Measurements from ENCODE around the gene TMEM220. TPM values are rescaled to one million over a fixed set of nuclear protein-coding genes. Genes with fewer than 3 reads are reported as not detected.
"Not testable (repeated sequence)": the region's sequence is repeated elsewhere in the genome, so short reads cannot be mapped to it uniquely, and the experiment has no call there.

The TMEM220 gene
- total RNA-seq, 2 experiments from 2014 or later = 0.79 to 0.94 TPM

GRCh38 chr17:10737736-10738135 lies 7.9 kb upstream of the TMEM220 start:
- Mint-ChIP-seq H3K27ac (no peak overlapping the region), H3K9me3 (no peaks in the 10 kb centered on the region), H3K27me3 (ENCODE audit: low read depth) (no peaks in the 10 kb centered on the region), H3K4me1 (ENCODE audit: low read depth) (peaks cover 20% of the 10 kb centered on the region), H3K36me3 (ENCODE audit: low read depth) (no peaks in the 10 kb centered on the region), H3K4me3 (no peak overlapping the region)
- DNase-seq = no peak
- intact Hi-C loops (cut with micrococcal nuclease) = loop anchor here (1.0 to 10.0 kb wide), 2 partner anchors 108 to 1257 kb away; partner anchors contain the start of gene ZNF18
- CTCF ChIA-PET = interaction anchor here (0.6 to 2.8 kb wide), 15 partner anchors 10 to 1436 kb away, joined by 3 to 34 read pairs (median 4); no protein-coding TSS in a partner anchor

- intact Hi-C loops (cut with micrococcal nuclease) = loop anchor here (1.0 to 10.0 kb wide), 2 partner anchors 108 to 1258 kb away; partner anchors contain the start of gene ZNF18
- Mint-ChIP-seq H3K9me3 (no peaks in the 10 kb centered on the region), H3K4me3 (no peak overlapping the region), H3K36me3 (ENCODE audit: low read depth) (no peaks in the 10 kb centered on the region), H3K4me1 (ENCODE audit: low read depth) (peaks cover 20% of the 10 kb centered on the region), H3K27me3 (ENCODE audit: low read depth) (no peaks in the 10 kb centered on the region), H3K27ac (no peak overlapping the region)
- DNase-seq = peak; percentile 58
- CTCF ChIA-PET = interaction anchor here (0.6 to 2.8 kb wide), 24 partner anchors 10 to 1437 kb away, joined by 3 to 34 read pairs (median 3); no protein-coding TSS in a partner anchor
Observed at GRCh38 chr17:10737168-10737622, 7.4 kb upstream of the TMEM220 start.

- CTCF ChIA-PET = interaction anchor here (1.1 to 2.1 kb wide), 2 partner anchors 10 to 89 kb away, joined by 3 to 7 read pairs; no protein-coding TSS in a partner anchor
- DNase-seq = no peak
- peaks cover 22% of the 10 kb centered on the region for H3K4me1 Mint-ChIP-seq (ENCODE audit: low read depth)
Observed at GRCh38 chr17:10735821-10736220, 6.0 kb upstream of the TMEM220 start.

GRCh38 chr17:10735251-10735650 lies 5.4 kb upstream of the TMEM220 start:
- CTCF ChIA-PET = interaction anchor here (0.6 to 1.1 kb wide), 2 partner anchors 10 to 109 kb away, joined by 3 read pairs; no protein-coding TSS in a partner anchor
- Mint-ChIP-seq H3K36me3 (ENCODE audit: low read depth) (no peaks in the 10 kb centered on the region), H3K4me3 (no peak overlapping the region), H3K27ac (no peak overlapping the region), H3K9me3 (no peaks in the 10 kb centered on the region), H3K4me1 (ENCODE audit: low read depth) (peaks cover 25% of the 10 kb centered on the region), H3K27me3 (ENCODE audit: low read depth) (no peaks in the 10 kb centered on the region)
- no peak for DNase-seq
- intact Hi-C loops (cut with micrococcal nuclease) = loop anchor here (10.0 kb wide), 1 partner anchor 1260 kb away; the partner anchor contains the start of gene ZNF18

More at GRCh38 chr17:10735821-10736220, 6.0 kb upstream of the TMEM220 start:
- H3K4me3 Mint-ChIP-seq = no peak overlapping the region
- H3K9me3 Mint-ChIP-seq = no peaks in the 10 kb centered on the region
- H3K27ac Mint-ChIP-seq = no peak overlapping the region
- H3K27me3 Mint-ChIP-seq (ENCODE audit: low read depth) = no peaks in the 10 kb centered on the region
- H3K36me3 Mint-ChIP-seq (ENCODE audit: low read depth) = no peaks in the 10 kb centered on the region
- intact Hi-C loops (cut with micrococcal nuclease) = loop anchor here (10.0 kb wide), 1 partner anchor 1259 kb away; the partner anchor contains the start of gene ZNF18

- no peaks in the 10 kb centered on the region for H3K9me3 Mint-ChIP-seq
- no peak overlapping the region for H3K4me3 Mint-ChIP-seq
- no peak for DNase-seq
- H3K4me1 Mint-ChIP-seq (ENCODE audit: low read depth) = peaks cover 25% of the 10 kb centered on the region
- no peak overlapping the region for H3K27ac Mint-ChIP-seq
- no peaks in the 10 kb centered on the region for H3K36me3 Mint-ChIP-seq (ENCODE audit: low read depth)
- no peaks in the 10 kb centered on the region for H3K27me3 Mint-ChIP-seq (ENCODE audit: low read depth)
- CTCF ChIA-PET = interaction anchor here (1.2 kb wide), 1 partner anchor 87 kb away, joined by 3 read pairs; no protein-coding TSS in a partner anchor
- intact Hi-C loops (cut with micrococcal nuclease) = loop anchor here (10.0 kb wide), 1 partner anchor 1261 kb away; the partner anchor contains the start of gene ZNF18
Observed at GRCh38 chr17:10733666-10734065, 3.8 kb upstream of the TMEM220 start.

- H3K9me3 Mint-ChIP-seq; H3K27ac Mint-ChIP-seq; DNase-seq; H3K36me3 Mint-ChIP-seq (ENCODE audit: low read depth); H3K4me3 Mint-ChIP-seq; H3K27me3 Mint-ChIP-seq (ENCODE audit: low read depth); CTCF ChIA-PET: not testable (repeated sequence)
- intact Hi-C loops (cut with micrococcal nuclease) = loop anchor here (10.0 kb wide), 1 partner anchor 1263 kb away; the partner anchor contains the start of gene ZNF18
- peaks cover 21% of the 10 kb centered on the region for H3K4me1 Mint-ChIP-seq (ENCODE audit: low read depth)
Observed at GRCh38 chr17:10732121-10732520, 2.3 kb upstream of the TMEM220 start.

- intact Hi-C loops (cut with micrococcal nuclease) = loop anchor here (10.0 kb wide), 1 partner anchor 1263 kb away; the partner anchor contains the start of gene ZNF18
- peak overlapping the region; percentile 51 for H3K4me3 Mint-ChIP-seq
- no peaks in the 10 kb centered on the region for H3K9me3 Mint-ChIP-seq
- no peak overlapping the region for H3K27ac Mint-ChIP-seq
- no peaks in the 10 kb centered on the region for H3K27me3 Mint-ChIP-seq (ENCODE audit: low read depth)
- DNase-seq = no peak
- CTCF ChIA-PET = interaction anchor here (1.6 kb wide), 1 partner anchor 48 kb away, joined by 3 read pairs; no protein-coding TSS in a partner anchor
- H3K4me1 Mint-ChIP-seq (ENCODE audit: low read depth) = peaks cover 20% of the 10 kb centered on the region
- no peaks in the 10 kb centered on the region for H3K36me3 Mint-ChIP-seq (ENCODE audit: low read depth)
Observed at GRCh38 chr17:10731408-10731879, 1.6 kb upstream of the TMEM220 start.

GRCh38 chr17:10730247-10730646 lies 424 bp upstream of the TMEM220 start:
- not testable (repeated sequence) for H3K9me3 Mint-ChIP-seq; H3K36me3 Mint-ChIP-seq (ENCODE audit: low read depth); H3K27me3 Mint-ChIP-seq (ENCODE audit: low read depth)
- peak overlapping the region; percentile 84 for H3K4me3 Mint-ChIP-seq
- H3K27ac Mint-ChIP-seq = peak overlapping the region; percentile 38
- intact Hi-C loops (cut with micrococcal nuclease) = loop anchor here (10.0 kb wide), 1 partner anchor 1265 kb away; the partner anchor contains the start of gene ZNF18
- peak; percentile 43 for DNase-seq
- CTCF ChIA-PET = interaction anchor here (1.6 kb wide), 1 partner anchor 46 kb away, joined by 3 read pairs; no protein-coding TSS in a partner anchor
- peaks cover 19% of the 10 kb centered on the region for H3K4me1 Mint-ChIP-seq (ENCODE audit: low read depth)

GRCh38 chr17:10728331-10728892 lies 1.4 kb downstream of the TMEM220 start:
- Mint-ChIP-seq H3K4me1 (ENCODE audit: low read depth) (peaks cover 19% of the 10 kb centered on the region), H3K4me3 (no peak overlapping the region), H3K9me3 (no peaks in the 10 kb centered on the region), H3K27ac (no peak overlapping the region), H3K36me3 (ENCODE audit: low read depth) (no peaks in the 10 kb centered on the region), H3K27me3 (ENCODE audit: low read depth) (no peaks in the 10 kb centered on the region)
- CTCF ChIA-PET = interaction anchor here (2.1 kb wide), 1 partner anchor 9 kb away, joined by 9 read pairs; no protein-coding TSS in a partner anchor
- no peak for DNase-seq
- intact Hi-C loops (cut with micrococcal nuclease) = no loop called here

GRCh38 chr17:10727192-10727591 lies 2.6 kb downstream of the TMEM220 start:
- Mint-ChIP-seq H3K27ac (no peak overlapping the region), H3K4me3 (no peak overlapping the region), H3K36me3 (ENCODE audit: low read depth) (peaks cover 2% of the 10 kb centered on the region), H3K9me3 (no peaks in the 10 kb centered on the region), H3K4me1 (ENCODE audit: low read depth) (peaks cover 19% of the 10 kb centered on the region), H3K27me3 (ENCODE audit: low read depth) (no peaks in the 10 kb centered on the region)
- intact Hi-C loops (cut with micrococcal nuclease) = no loop called here
- CTCF ChIA-PET = interaction anchor here (2.1 kb wide), 1 partner anchor 10 kb away, joined by 9 read pairs; no protein-coding TSS in a partner anchor
- no peak for DNase-seq

GRCh38 chr17:10726196-10726595 lies 3.6 kb downstream of the TMEM220 start:
- peaks cover 19% of the 10 kb centered on the region for H3K4me1 Mint-ChIP-seq (ENCODE audit: low read depth)

GRCh38 chr17:10725262-10725661 lies 4.6 kb downstream of the TMEM220 start:
- intact Hi-C loops (cut with micrococcal nuclease) = no loop called here
- peaks cover 2% of the 10 kb centered on the region for H3K36me3 Mint-ChIP-seq (ENCODE audit: low read depth)

More at GRCh38 chr17:10726196-10726595, 3.6 kb downstream of the TMEM220 start:
- H3K9me3 Mint-ChIP-seq = no peaks in the 10 kb centered on the region
- H3K36me3 Mint-ChIP-seq (ENCODE audit: low read depth) = peaks cover 2% of the 10 kb centered on the region
- CTCF ChIA-PET = interaction anchor here (0.9 to 2.1 kb wide), 2 partner anchors 9 to 11 kb away, joined by 3 to 9 read pairs; no protein-coding TSS in a partner anchor
- H3K27me3 Mint-ChIP-seq (ENCODE audit: low read depth) = no peaks in the 10 kb centered on the region
- DNase-seq = no peak
- intact Hi-C loops (cut with micrococcal nuclease) = no loop called here
- no peak overlapping the region for H3K4me3 Mint-ChIP-seq
- H3K27ac Mint-ChIP-seq = no peak overlapping the region

More at GRCh38 chr17:10725262-10725661, 4.6 kb downstream of the TMEM220 start:
- no peak for DNase-seq
- CTCF ChIA-PET = interaction anchor here (0.9 kb wide), 1 partner anchor 10 kb away, joined by 3 read pairs; no protein-coding TSS in a partner anchor
- no peaks in the 10 kb centered on the region for H3K27me3 Mint-ChIP-seq (ENCODE audit: low read depth)
- H3K27ac Mint-ChIP-seq = no peak overlapping the region
- no peak overlapping the region for H3K4me3 Mint-ChIP-seq
- peaks cover 14% of the 10 kb centered on the region for H3K4me1 Mint-ChIP-seq (ENCODE audit: low read depth)
- no peaks in the 10 kb centered on the region for H3K9me3 Mint-ChIP-seq

All from activated naive CD4-positive, alpha-beta T cell treated with anti-CD3 and anti-CD28 coated beads for 36 hours (primary cell).